H1 (cell line): ENCODE results near the gene OR5A1. TPM values are rescaled to one million over a fixed set of nuclear protein-coding genes. Genes with fewer than 3 reads are reported as not detected.
A peak's percentile ranks its signal among the peaks of the same experiment; 100 is the strongest.

ENCODE experiments used
- CTCF ChIA-PET: fragments of 300-600 bp; sonication (Branson Sonifier 250); formaldehyde crosslinking; loops from one replicate; lab custom pipeline; 2021; ENCODE audit not compliant: partially characterized antibody; lab: Charles Lee
- POLR2A ChIA-PET: fragments of 300-600 bp; sonication (Branson Sonifier 250); formaldehyde crosslinking; loops from one replicate; lab custom pipeline; 2021; ENCODE audit warnings: inconsistent platforms; ENCODE audit not compliant: partially characterized antibody; lab: Charles Lee
- DNase-seq, 2 experiments: peaks; one replicate each; pipeline versions ENCODE4 v3.0.0 to v3.0.0-alpha.2; 2010 to 2022; ENCODE audit warnings: low spot score in 2 of 2, low read depth in 1 of 2, mixed read lengths in 1 of 2
- FAIRE-seq: peaks from 2 replicates; lab custom pipeline; 2011; peaks lifted over from hg19 to GRCh38; lab: Jason Lieb, UNC
- H2AFZ ChIP-seq: 2 replicates; pipeline ENCODE4 v1.8.1; 2012; ENCODE audit warnings: low read length, inconsistent platforms
- H2AK5ac ChIP-seq: 2 replicates; pipeline ENCODE4 v1.6.1; 2013; ENCODE audit warnings: low read depth, low read length
- H2BK120ac ChIP-seq: replicated peaks from 2 replicates; pipeline ENCODE3; 2013; ENCODE audit warnings: low read depth, low read length, inconsistent platforms
- H2BK12ac ChIP-seq: 2 replicates; pipeline ENCODE4 v1.6.1; 2013; ENCODE audit warnings: low read depth, low read length
- H2BK15ac ChIP-seq: 2 replicates; pipeline ENCODE4 v1.6.1; 2013; ENCODE audit warnings: low read length
- H2BK20ac ChIP-seq: 2 replicates; pipeline ENCODE4 v1.6.1; 2013; ENCODE audit warnings: low read length
- H2BK5ac ChIP-seq: 2 replicates; pipeline ENCODE4 v1.6.1; 2013; ENCODE audit warnings: low read depth, low read length
- H3K14ac ChIP-seq: 2 replicates; pipeline ENCODE4 v1.6.1; 2013; ENCODE audit warnings: inconsistent platforms; ENCODE audit not compliant: insufficient read length
- H3K18ac ChIP-seq: 2 replicates; pipeline ENCODE4 v1.6.1; 2013; ENCODE audit warnings: low read length; ENCODE audit errors: extremely low read depth
- H3K23ac ChIP-seq: 2 replicates; pipeline ENCODE4 v1.6.1; 2013; ENCODE audit warnings: inconsistent platforms; ENCODE audit not compliant: insufficient read length
- H3K23me2 ChIP-seq: 2 replicates; pipeline ENCODE4 v1.6.1; 2013; ENCODE audit warnings: low read depth, low read length
- H3K27ac ChIP-seq: 2 replicates; pipeline ENCODE4 v1.6.1; 2011; ENCODE audit warnings: low read depth, low read length, inconsistent platforms
- H3K27me3 ChIP-seq, 4 experiments: replicated peaks in 1 of 4; 1 replicate in 1 of 4; 2 replicates in 3 of 4; pipeline versions ENCODE4 v1.6.1 to v1.8.1; 2011 to 2013; ENCODE audit warnings: low read length in 3 of 4, mild to moderate bottlenecking in 3 of 4, inconsistent platforms in 2 of 4, mixed read lengths in 2 of 4, moderate library complexity in 1 of 4; ENCODE audit not compliant: control insufficient read depth in 3 of 4, insufficient read depth in 3 of 4; ENCODE audit errors: extremely low read depth in 1 of 4
- H3K36me3 ChIP-seq, 4 experiments: 2 replicates each; pipeline versions ENCODE4 v1.6.1 to v1.8.1; 2011 to 2013; ENCODE audit warnings: mild to moderate bottlenecking in 4 of 4, low read length in 3 of 4, moderate library complexity in 2 of 4, control low read depth in 1 of 4, inconsistent platforms in 1 of 4; ENCODE audit not compliant: insufficient read depth in 4 of 4, control insufficient read depth in 2 of 4
- H3K4ac ChIP-seq: replicated peaks from 2 replicates; pipeline ENCODE3; 2013; ENCODE audit warnings: low read length, low read depth, mixed read lengths, inconsistent platforms; ENCODE audit not compliant: insufficient read length
- H3K4me1 ChIP-seq, 4 experiments: replicated peaks in 1 of 4; 1 replicate in 1 of 4; 2 replicates in 3 of 4; pipeline versions ENCODE4 v1.6.1 to v1.8.1; 2011 to 2013; ENCODE audit warnings: low read length in 3 of 4, inconsistent platforms in 2 of 4, mixed read lengths in 1 of 4; ENCODE audit not compliant: insufficient read depth in 4 of 4, control insufficient read depth in 3 of 4
- H3K4me2 ChIP-seq, 2 experiments: 2 replicates each; pipeline versions ENCODE4 v1.6.1 to v1.8.1; 2011 to 2013; ENCODE audit warnings: low read depth in 2 of 2, low read length in 2 of 2, control low read depth in 1 of 2, inconsistent platforms in 1 of 2, mild to moderate bottlenecking in 1 of 2; ENCODE audit not compliant: insufficient read depth in 1 of 2
- H3K4me3 ChIP-seq, 4 experiments: fragments of 200-600, 300-600 bp in 1 of 4; sonication (generic), shearing (Covaris generic), sonication (Bioruptor Twin) in 1 of 4; 2 replicates each; pipeline versions ENCODE4 v1.5.1 to v1.8.1; 2011 to 2016; ENCODE audit warnings: low read length in 4 of 4, low read depth in 3 of 4, control low read depth in 2 of 4, inconsistent platforms in 2 of 4, mild to moderate bottlenecking in 2 of 4, mixed read lengths in 1 of 4, moderate library complexity in 1 of 4; ENCODE audit not compliant: insufficient read depth in 2 of 4; ENCODE audit errors: extremely low read depth in 1 of 4
- H3K56ac ChIP-seq: replicated peaks from 2 replicates; pipeline ENCODE3; 2013; ENCODE audit warnings: low read depth, mild to moderate bottlenecking, mixed read lengths, low read length, inconsistent platforms; ENCODE audit not compliant: insufficient read length
- H3K79me1 ChIP-seq: 2 replicates; pipeline ENCODE4 v1.6.1; 2013; ENCODE audit warnings: low read depth, low read length, control low read depth
- H3K79me2 ChIP-seq, 2 experiments: 2 replicates each; pipeline versions ENCODE4 v1.6.1 to v1.8.1; 2012 to 2013; ENCODE audit warnings: low read length in 2 of 2, mild to moderate bottlenecking in 2 of 2, inconsistent platforms in 1 of 2; ENCODE audit not compliant: insufficient read depth in 2 of 2, control insufficient read depth in 1 of 2
- H3K9ac ChIP-seq, 4 experiments: replicated peaks in 1 of 4; 1 replicate in 1 of 4; 2 replicates in 3 of 4; pipeline versions ENCODE4 v1.6.1 to v1.8.1; 2011 to 2013; ENCODE audit warnings: low read depth in 3 of 4, low read length in 3 of 4, control low read depth in 2 of 4, mild to moderate bottlenecking in 2 of 4, moderate library complexity in 2 of 4, inconsistent platforms in 1 of 4; ENCODE audit errors: extremely low read depth in 1 of 4
- H3K9me3 ChIP-seq, 2 experiments: 2 replicates each; pipeline versions ENCODE4 v1.6.1 to v1.8.1; 2012 to 2013; ENCODE audit warnings: mild to moderate bottlenecking in 2 of 2, moderate library complexity in 2 of 2, control low read depth in 1 of 2, inconsistent platforms in 1 of 2, low read depth in 1 of 2, low read length in 1 of 2, mixed read lengths in 1 of 2; ENCODE audit not compliant: insufficient read depth in 2 of 2
- H4K20me1 ChIP-seq, 2 experiments: replicated peaks in 1 of 2; 2 replicates each; pipeline versions ENCODE3 to v1.8.1; 2011 to 2013; ENCODE audit warnings: inconsistent platforms in 2 of 2, low read length in 2 of 2, mild to moderate bottlenecking in 1 of 2; ENCODE audit not compliant: insufficient read depth in 2 of 2, control insufficient read depth in 1 of 2
- H4K5ac ChIP-seq: 2 replicates; pipeline ENCODE4 v1.6.1; 2013; ENCODE audit warnings: low read length, low read depth, mixed read lengths, inconsistent platforms; ENCODE audit not compliant: insufficient read length
- H4K8ac ChIP-seq: 2 replicates; pipeline ENCODE4 v1.8.0; 2013; ENCODE audit warnings: mild to moderate bottlenecking, moderate library complexity, low read length, inconsistent platforms; ENCODE audit not compliant: insufficient read depth; ENCODE audit errors: extremely low read depth
- H4K91ac ChIP-seq: replicated peaks from 2 replicates; pipeline ENCODE3; 2013; ENCODE audit warnings: low read length, mixed read lengths, inconsistent platforms; ENCODE audit not compliant: insufficient read length
- ASH2L ChIP-seq: fragments of 200-600, 300-600 bp; sonication (generic); IDR thresholded peaks from one replicate; pipeline ENCODE4 v1.7.1; 2017; ENCODE audit warnings: low read length
- CHD1 ChIP-seq: IDR thresholded peaks from 2 replicates; pipeline ENCODE4 v1.6.1; 2012; ENCODE audit warnings: low read depth, low read length, improper control_type of control experiment
- CTBP2 ChIP-seq: IDR thresholded peaks from 2 replicates; pipeline ENCODE4 v1.7.0; 2011; ENCODE audit warnings: borderline replicate concordance, mild to moderate bottlenecking, moderate library complexity, mixed read lengths, low read length; ENCODE audit not compliant: insufficient read depth, insufficient read length
- KDM4A ChIP-seq: IDR thresholded peaks from one replicate; pipeline ENCODE4 v1.7.1; 2012; ENCODE audit warnings: low read depth, mild to moderate bottlenecking, moderate library complexity, low read length, inconsistent platforms; ENCODE audit not compliant: severe bottlenecking
- MAFK ChIP-seq: IDR thresholded peaks from 2 replicates; pipeline ENCODE4 v1.6.1; 2012; ENCODE audit warnings: low read depth, mild to moderate bottlenecking, improper control_type of control experiment, low read length
- NRF1 ChIP-seq: IDR thresholded peaks from 2 replicates; pipeline ENCODE4 v1.6.1; 2011; ENCODE audit warnings: mild to moderate bottlenecking, low read depth, low read length, improper control_type of control experiment
- POLR2AphosphoS5 ChIP-seq: IDR thresholded peaks from 2 replicates; pipeline ENCODE4 v1.6.1; 2011; ENCODE audit warnings: low read depth, low read length
- RXRA ChIP-seq: IDR thresholded peaks from 2 replicates; pipeline ENCODE4 v1.6.1; 2011; ENCODE audit warnings: low read depth, mild to moderate bottlenecking, low read length, moderate library complexity; ENCODE audit not compliant: insufficient read depth
- TBP ChIP-seq: IDR thresholded peaks from 2 replicates; pipeline ENCODE4 v1.6.1; 2011; ENCODE audit warnings: low read depth, low read length, improper control_type of control experiment
- TEAD4 ChIP-seq: IDR thresholded peaks from 2 replicates; pipeline ENCODE4 v1.6.1; 2012; ENCODE audit warnings: low read depth, low read length, inconsistent platforms, mixed read lengths
- USF2 ChIP-seq: IDR thresholded peaks from 2 replicates; pipeline ENCODE4 v1.6.1; 2011; ENCODE audit warnings: low read length, improper control_type of control experiment
- polyA plus RNA-seq, 7 experiments: library from polyadenylated mRNA; depleted of rRNA in 3 of 7; stranded (reverse) in 5 of 7; unstranded in 2 of 7; fragments of >200 nt in 5 of 7; fragments of 200-250 nt in 2 of 7; gene quantifications; 1 replicate in 5 of 7; 2 replicates in 1 of 7; 4 replicates in 1 of 7; pipeline versions ENCODE4 v1.2.1 to v1.2.3, GENCODE V29; 2011 to 2013; ENCODE audit warnings: missing spikeins in 2 of 7, mixed read lengths in 2 of 7
- total RNA-seq: library from RNA; stranded (reverse); fragmentation: NEBNext Ultra II Directional; extraction: Animal tissue kit (Norgen Biotek cat#: 25700); gene quantifications from 2 replicates; pipeline ENCODE4 v1.2.1, GENCODE V29; 2021

OR5A1 gene
- total and polyA plus RNA-seq, 2 of the 8 experiments (the other 6 are each of a cell fraction or from before 2014, with no cell fraction given): not detected

GRCh38 chr11:59403546-59403945 lies 32.7 kb upstream of the OR5A1 start:
- Histone ChIP-seq H4K20me1 (no peaks in the 10 kb centered on the region), H2AFZ (no peak overlapping the region), H3K36me3 (no peaks in the 10 kb centered on the region), H3K23me2 (no peaks in the 10 kb centered on the region), H3K9ac (no peak overlapping the region), H2BK120ac (no peak overlapping the region), H3K4me2 (no peak overlapping the region), H3K14ac (no peak overlapping the region), H2BK12ac (no peak overlapping the region), H2BK15ac (no peak overlapping the region), H3K4me3 (peak overlapping the region in 1 of 4 experiments; percentile 12; a peak in 1 of 8 replicates), H3K23ac (no peak overlapping the region), H4K5ac (no peak overlapping the region), H3K79me2 (no peaks in the 10 kb centered on the region), H3K27me3 (no peaks in the 10 kb centered on the region), H4K91ac (no peak overlapping the region), H3K4me1 (no peaks in the 10 kb centered on the region), H3K18ac (no peak overlapping the region), H3K4ac (no peak overlapping the region), H2AK5ac (no peak overlapping the region), H2BK20ac (no peak overlapping the region), H3K79me1 (no peaks in the 10 kb centered on the region), H4K8ac (no peak overlapping the region), H3K56ac (no peak overlapping the region), H3K9me3 (peaks cover 13 to 31% of the 10 kb centered on the region in 2 experiments), H2BK5ac (no peak overlapping the region), H3K27ac (no peak overlapping the region)
- no peak for DNase-seq
- ChIA-PET CTCF (no interaction called here), POLR2A (no interaction called here)
- TF ChIP-seq USF2 (no peak), TEAD4 (no peak), MAFK (no peak), POLR2AphosphoS5 (no peak), NRF1 (no peak), RXRA (no peak), TBP (no peak), ASH2L (no peak), KDM4A (no peak), CHD1 (no peak), CTBP2 (no peak)
- FAIRE-seq: no peak
